HG02759 (cell line): Measurements from ENCODE around the gene ZNF862.

Experiments used
- ATAC-seq: cut with Tn5 transposase; IDR thresholded peaks from one replicate; pipeline ENCODE4 v1.9.1; 2021; ENCODE audit warnings: mild to moderate bottlenecking, moderate library complexity; ENCODE audit not compliant: unreplicated experiment

Gene ZNF862

GRCh38 chr7:149864023-149864422, 25.8 kb downstream of the ZNF862 start:
- ATAC-seq: no peak

- no peak for ATAC-seq
These were observed 26.6 kb downstream of the ZNF862 start for GRCh38 chr7:149864751-149865150.

GRCh38 chr7:149865437-149865836, 27.3 kb downstream of the ZNF862 start:
- ATAC-seq: no peak

GRCh38 chr7:149866139-149866778, 28.1 kb downstream of the ZNF862 start:
- ATAC-seq: no peak

GRCh38 chr7:149866779-149867447, 28.7 kb downstream of the ZNF862 start:
- no peak for ATAC-seq

- ATAC-seq: no peak
These were observed 29.8 kb downstream of the ZNF862 start for GRCh38 chr7:149867762-149868622.

GRCh38 chr7:149868623-149869290, 30.6 kb downstream of the ZNF862 start:
- ATAC-seq: no peak

- no peak for ATAC-seq
These were observed 31.1 kb downstream of the ZNF862 start for GRCh38 chr7:149869291-149869650.

GRCh38 chr7:149869867-149870266, 31.7 kb downstream of the ZNF862 start:
- no peak for ATAC-seq

- ATAC-seq: no peak
These were observed 32.1 kb downstream of the ZNF862 start for GRCh38 chr7:149870274-149870673.

GRCh38 chr7:149870701-149871483, 32.7 kb downstream of the ZNF862 start:
- ATAC-seq: no peak

GRCh38 chr7:149871576-149871975, 33.4 kb downstream of the ZNF862 start:
- ATAC-seq: no peak

- no peak for ATAC-seq
These were observed 34.4 kb downstream of the ZNF862 start for GRCh38 chr7:149872419-149873073.

- peak; percentile 93 for ATAC-seq
These were observed 35.1 kb downstream of the ZNF862 start, which contains the start of gene ATP6V0E2 for GRCh38 chr7:149873074-149873969. Gene ATP6V0E2 (plus strand): TSS chr7:149873969. CDS start chr7:149874066, 97 bp downstream.

GRCh38 chr7:149873970-149874643, 35.9 kb downstream of the ZNF862 start:
- ATAC-seq: peak; percentile 30

- ATAC-seq: no peak
These were observed 36.5 kb downstream of the ZNF862 start for GRCh38 chr7:149874644-149875028.

- ATAC-seq: no peak
These were observed 37.2 kb downstream of the ZNF862 start for GRCh38 chr7:149875396-149875795.

GRCh38 chr7:149877890-149878522, 39.8 kb downstream of the ZNF862 start:
- no peak for ATAC-seq
